B cell (primary cell): ENCODE data around the gene TRABD2B. TPM values are rescaled to one million over a fixed set of nuclear protein-coding genes. Genes with fewer than 3 reads are reported as not detected.

Source experiments
- ATAC-seq: fragments of 200-7000 bp; cut with Tn5 transposase; one replicate; pipeline ENCODE4 v1.10.0; 2021; ENCODE audit warnings: low read depth, mild to moderate bottlenecking, moderate number of reproducible peaks, moderate library complexity
- CTCF ChIA-PET: fragments of 350-600 bp; sonication (Branson Sonifier 250); formaldehyde crosslinking; loops from one replicate; lab custom pipeline; 2021; ENCODE audit warnings: antibody characterized with exemption, inconsistent platforms; lab: Charles Lee
- POLR2A ChIA-PET: fragments of 350-600 bp; sonication (Branson Sonifier 250); formaldehyde crosslinking; loops from one replicate; lab custom pipeline; 2021; ENCODE audit warnings: antibody characterized with exemption; lab: Charles Lee
- DNase-seq: peaks from one replicate; pipeline ENCODE4 v3.0.0; 2013
- H2AFZ ChIP-seq: 2 replicates; pipeline ENCODE4 v1.6.1; 2012; ENCODE audit warnings: mild to moderate bottlenecking, low read depth, low read length; ENCODE audit not compliant: insufficient read depth, poor library complexity, severe bottlenecking
- H3K27ac ChIP-seq, 2 donors: 1 replicate in 1 of 2; 2 replicates in 1 of 2; pipeline ENCODE4 v1.5.1; 2012 to 2013; ENCODE audit warnings: low read length in 2 of 2, mild to moderate bottlenecking in 2 of 2, moderate library complexity in 1 of 2
- H3K27me3 ChIP-seq, 4 experiments: fragments of 200-600 bp in 1 of 4; sonication (generic) in 1 of 4; replicated peaks in 1 of 4; 1 replicate in 2 of 4; 2 replicates in 2 of 4; pipeline versions ENCODE4 v1.6.1 to v1.7.0; 2013 to 2016; ENCODE audit warnings: low read length in 3 of 4, mild to moderate bottlenecking in 2 of 4, mixed read lengths in 1 of 4, moderate library complexity in 1 of 4; ENCODE audit not compliant: insufficient read depth in 4 of 4, control insufficient read depth in 3 of 4; ENCODE audit errors: control extremely low read depth in 1 of 4
- H3K36me3 ChIP-seq, 2 experiments: replicated peaks in 1 of 2; 1 replicate in 1 of 2; 2 replicates in 1 of 2; pipeline versions ENCODE4 v1.6.1 to v1.7.1; 2013; ENCODE audit warnings: low read length in 1 of 2; ENCODE audit not compliant: insufficient read depth in 2 of 2, control insufficient read depth in 1 of 2; ENCODE audit errors: control extremely low read depth in 1 of 2, extremely low read depth in 1 of 2
- H3K4me1 ChIP-seq, 2 donors: fragments of 200-600 bp in 1 of 2; sonication (generic) in 1 of 2; 1 replicate in 1 of 2; 2 replicates in 1 of 2; pipeline versions ENCODE4 v1.5.1 to v1.6.1; 2013 to 2017; ENCODE audit warnings: low read length in 2 of 2; ENCODE audit not compliant: control insufficient read depth in 2 of 2, insufficient read depth in 2 of 2
- H3K4me2 ChIP-seq: replicated peaks from 2 replicates; pipeline ENCODE3; 2012; ENCODE audit warnings: mild to moderate bottlenecking, low read depth, low read length; ENCODE audit not compliant: poor library complexity, severe bottlenecking
- H3K4me3 ChIP-seq, 5 experiments: fragments of 200-600 bp in 1 of 5; sonication (generic) in 1 of 5; 1 replicate in 3 of 5; 2 replicates in 2 of 5; pipeline versions ENCODE4 v1.5.1 to v1.7.0; 2011 to 2016; ENCODE audit warnings: low read length in 4 of 5, mild to moderate bottlenecking in 4 of 5, low read depth in 2 of 5, control low read depth in 1 of 5, moderate library complexity in 1 of 5; ENCODE audit not compliant: insufficient read depth in 1 of 5; ENCODE audit errors: control extremely low read depth in 1 of 5, extremely low read depth in 1 of 5
- H3K79me2 ChIP-seq: fragments of 200-600 bp; sonication (generic); one replicate; pipeline ENCODE4 v1.6.0; 2016; ENCODE audit warnings: low read length; ENCODE audit not compliant: control insufficient read depth, insufficient read depth
- H3K9ac ChIP-seq: fragments of 200-600 bp; sonication (generic); 2 replicates; pipeline ENCODE4 v1.6.1; 2017; ENCODE audit warnings: mild to moderate bottlenecking, low read length, moderate library complexity
- H3K9me3 ChIP-seq, 3 donors: one replicate each; pipeline versions ENCODE4 v1.6.1 to v1.7.1; 2013; ENCODE audit warnings: low read length in 2 of 3; ENCODE audit not compliant: control insufficient read depth in 2 of 3, insufficient read depth in 1 of 3; ENCODE audit errors: control extremely low read depth in 1 of 3
- H4K20me1 ChIP-seq: 2 replicates; pipeline ENCODE4 v1.6.0; 2012; ENCODE audit warnings: mild to moderate bottlenecking, low read length; ENCODE audit not compliant: insufficient read depth, control insufficient read depth, poor library complexity, severe bottlenecking
- H3K27ac Mint-ChIP-seq: one replicate; pipeline ENCODE4 v1.8.0; 2021; ENCODE audit warnings: mixed read lengths
- H3K27me3 Mint-ChIP-seq: one replicate; pipeline ENCODE4 v1.8.0; 2021; ENCODE audit warnings: mixed read lengths
- H3K4me1 Mint-ChIP-seq: one replicate; pipeline ENCODE4 v1.8.0; 2021; ENCODE audit warnings: mixed read lengths
- H3K4me3 Mint-ChIP-seq: one replicate; pipeline ENCODE4 v1.8.0; 2021; ENCODE audit warnings: mixed read lengths
- H3K9me3 Mint-ChIP-seq: one replicate; pipeline ENCODE4 v1.8.0; 2022; ENCODE audit warnings: mixed read lengths; ENCODE audit not compliant: insufficient read depth
- CTCF ChIP-seq: fragments of 200-600 bp; IDR thresholded peaks from one replicate; pipeline ENCODE4 v1.8.0; 2022; ENCODE audit warnings: antibody characterized with exemption, mild to moderate bottlenecking
- EZH2 ChIP-seq: IDR thresholded peaks from 2 replicates; pipeline ENCODE4 v1.6.1; 2012; ENCODE audit warnings: borderline replicate concordance, low read depth, mild to moderate bottlenecking, moderate library complexity, low read length; ENCODE audit not compliant: insufficient read depth, poor library complexity, severe bottlenecking
- WGBS: methylation state at CpG from one replicate; pipeline ENCODE4 v1.1.5; 2013; ENCODE audit warnings: missing lambda C conversion rate; ENCODE audit not compliant: insufficient coverage; 5-methylcytosine and 5-hydroxymethylcytosine counted together
- intact Hi-C: fragments of 100-400 bp; cut with micrococcal nuclease; formaldehyde crosslinking; loops from one replicate; pipeline ENCODE4 v1.10.0; 2022
- polyA plus RNA-seq: library from polyadenylated mRNA; depleted of rRNA; stranded (reverse); fragments of >200 nt; gene quantifications from 2 replicates; pipeline ENCODE4 v1.2.3, GENCODE V29; 2012
- total RNA-seq, 2 donors: library from RNA; stranded (reverse); fragments of 120-200 nt in 1 of 2; gene quantifications; 1 replicate in 1 of 2; 2 replicates in 1 of 2; pipeline versions ENCODE4 v1.2.3 to v1.2.4, GENCODE V29; 2013 to 2022

The TRABD2B gene
- total and polyA plus RNA-seq, 2 donors (not counting 1 experiment from before 2014, with no cell fraction given): not detected

DNA sequence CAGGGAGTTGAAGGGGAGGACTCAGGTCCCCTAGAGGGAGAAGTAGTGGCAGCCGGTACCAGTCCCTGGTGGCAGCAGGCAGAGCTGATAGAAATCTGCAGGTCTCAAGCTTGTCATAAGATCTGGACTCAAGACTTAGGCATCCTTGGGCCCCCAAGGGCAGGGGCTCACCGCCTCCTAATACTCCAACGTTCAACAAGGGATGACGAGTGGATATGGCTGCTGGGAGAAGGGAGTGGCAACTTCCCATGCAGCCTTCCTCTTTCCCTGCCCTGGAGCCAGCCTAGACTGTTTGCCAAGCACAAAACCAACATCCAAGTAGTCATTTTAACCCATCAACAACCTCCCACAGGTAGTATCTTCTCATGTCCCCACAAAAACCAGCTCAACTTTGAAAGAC is 6.9 kb downstream of the TRABD2B start:
- no peaks in the 10 kb centered on the region for H4K20me1 ChIP-seq
- H3K9ac ChIP-seq: no peak overlapping the region
- H3K4me2 ChIP-seq: no peak overlapping the region
- H2AFZ ChIP-seq: no peak overlapping the region
- no peaks in the 10 kb centered on the region for H3K4me1 Mint-ChIP-seq
- no peak overlapping the region for H3K4me3 ChIP-seq
- ChIA-PET CTCF (interaction anchor here (0.6 to 2.4 kb wide), 3 partner anchors 8 to 468 kb away, joined by 3 to 11 read pairs (median 4); partner anchors contain the start of gene TRABD2B), POLR2A (no interaction called here)
- no peak overlapping the region for H3K27ac Mint-ChIP-seq
- H3K36me3 ChIP-seq: no peaks in the 10 kb centered on the region
- ATAC-seq (no peak), DNase-seq (no peak)
- H3K4me1 ChIP-seq: no peaks in the 10 kb centered on the region
- intact Hi-C loops: no loop called here
- WGBS: 89% methylated on average over 4 of the region's 4 CpGs
- peaks cover 0 to 14% (median 6%) of the 10 kb centered on the region in 4 experiments for H3K27me3 ChIP-seq
- H3K9me3 ChIP-seq: no peaks in the 10 kb centered on the region
- no peaks in the 10 kb centered on the region for H3K79me2 ChIP-seq
- peaks cover 53% of the 10 kb centered on the region for H3K27me3 Mint-ChIP-seq
- no peak overlapping the region for H3K27ac ChIP-seq
- H3K9me3 Mint-ChIP-seq: no peaks in the 10 kb centered on the region
- TF ChIP-seq CTCF (no peak), EZH2 (no peak)
- no peak overlapping the region for H3K4me3 Mint-ChIP-seq

- no peak overlapping the region for H3K4me2 ChIP-seq
- peaks cover 0 to 19% (median 8%) of the 10 kb centered on the region in 4 experiments for H3K27me3 ChIP-seq
- no peak overlapping the region for H3K4me3 ChIP-seq
- no peak for DNase-seq
- ChIA-PET POLR2A (no interaction called here), CTCF (interaction anchor here (1.6 kb wide), 1 partner anchor 10 kb away, joined by 11 read pairs; the partner anchor contains the start of gene TRABD2B)
- no peak overlapping the region for H3K9ac ChIP-seq
- no peak overlapping the region for H3K27ac ChIP-seq
- H3K4me1 ChIP-seq: no peaks in the 10 kb centered on the region
- no peak overlapping the region for H3K4me3 Mint-ChIP-seq
- no peaks in the 10 kb centered on the region for H3K79me2 ChIP-seq
- H3K36me3 ChIP-seq: no peaks in the 10 kb centered on the region
- intact Hi-C loops: no loop called here
- 93% methylated on average over 10 of the region's 11 CpGs for WGBS
- H3K9me3 Mint-ChIP-seq: no peaks in the 10 kb centered on the region
- no peak overlapping the region for H2AFZ ChIP-seq
- H3K27ac Mint-ChIP-seq: no peak overlapping the region
- H3K27me3 Mint-ChIP-seq: peaks cover 59% of the 10 kb centered on the region
- peaks cover 3% of the 10 kb centered on the region for H3K4me1 Mint-ChIP-seq
- ATAC-seq: no peak
- H3K9me3 ChIP-seq: no peaks in the 10 kb centered on the region
- H4K20me1 ChIP-seq: no peaks in the 10 kb centered on the region
- TF ChIP-seq CTCF (no peak), EZH2 (no peak)
Measured at GRCh38 chr1:47987601-47988000, 9.6 kb downstream of the TRABD2B start.
